Neural cell (in vitro differentiated cells): ENCODE data around the gene TMEM184B. TPM values are rescaled to one million over a fixed set of nuclear protein-coding genes. Genes with fewer than 3 reads are reported as not detected.

ENCODE experiments used
- H2AFZ ChIP-seq: fragments of 200-600, 300-800 bp; sonication (generic), shearing (Covaris generic); 2 replicates; pipeline ENCODE4 v1.6.0; 2014; ENCODE audit warnings: low read depth, mild to moderate bottlenecking, antibody characterized with exemption, low read length, moderate library complexity
- H3F3A ChIP-seq: fragments of 200-600 bp; shearing (Covaris generic); 2 replicates; pipeline ENCODE4 v1.6.1; 2016; ENCODE audit warnings: mild to moderate bottlenecking, moderate library complexity, mixed read lengths, antibody characterized with exemption, low read length; ENCODE audit not compliant: insufficient read depth, poor library complexity, severe bottlenecking
- H3K27ac ChIP-seq: fragments of 200-600, 300-800 bp; sonication (generic), shearing (Covaris generic); 2 replicates; pipeline ENCODE4 v1.5.1; 2014; ENCODE audit warnings: mild to moderate bottlenecking, low read length, moderate library complexity
- H3K27me3 ChIP-seq: fragments of 300-800, 200-600 bp; sonication (generic), shearing (Covaris generic); 2 replicates; pipeline ENCODE4 v1.6.0; 2014; ENCODE audit warnings: mild to moderate bottlenecking, low read depth, low read length, moderate library complexity; ENCODE audit not compliant: insufficient read depth
- H3K36me3 ChIP-seq: fragments of 300-800, 200-600 bp; sonication (generic), shearing (Covaris generic); 2 replicates; pipeline ENCODE4 v1.5.1; 2014; ENCODE audit warnings: mild to moderate bottlenecking, antibody characterized with exemption, low read length, moderate library complexity; ENCODE audit not compliant: insufficient read depth
- H3K4me2 ChIP-seq: fragments of 300-800, 200-600 bp; sonication (generic), shearing (Covaris generic); 2 replicates; pipeline ENCODE4 v1.6.0; 2014; ENCODE audit warnings: mild to moderate bottlenecking, low read length
- H3K4me3 ChIP-seq: fragments of 300-800, 200-600 bp; sonication (generic), shearing (Covaris generic); 2 replicates; pipeline ENCODE4 v1.5.1; 2014; ENCODE audit warnings: mild to moderate bottlenecking, low read length, moderate library complexity
- H3K79me2 ChIP-seq: fragments of 200-600 bp; shearing (Covaris generic); replicated peaks from 2 replicates; pipeline ENCODE4 v1.6.0; 2014; ENCODE audit warnings: mild to moderate bottlenecking, low read length, moderate library complexity; ENCODE audit not compliant: insufficient read depth
- H3K9ac ChIP-seq: fragments of 300-800, 200-600 bp; sonication (generic), shearing (Covaris generic); 2 replicates; pipeline ENCODE4 v1.6.1; 2016; ENCODE audit warnings: mild to moderate bottlenecking, low read length, mixed read lengths
- H3K9me2 ChIP-seq: fragments of 200-600 bp; shearing (Covaris generic); 2 replicates; pipeline ENCODE4 v1.6.1; 2016; ENCODE audit warnings: mild to moderate bottlenecking, low read length, mixed read lengths; ENCODE audit not compliant: insufficient read depth
- H3K9me3 ChIP-seq: fragments of 200-600, 300-800 bp; sonication (generic), shearing (Covaris generic); 2 replicates; pipeline ENCODE4 v1.6.1; 2016; ENCODE audit warnings: mild to moderate bottlenecking, mixed run types, low read length, moderate library complexity, mixed read lengths
- H4K20me1 ChIP-seq: fragments of 200-600 bp; shearing (Covaris generic); 2 replicates; pipeline ENCODE4 v1.6.1; 2016; ENCODE audit warnings: mild to moderate bottlenecking, mixed run types; ENCODE audit not compliant: insufficient read depth
- EP300 ChIP-seq: fragments of 450-650 bp; conservative IDR thresholded peaks from 2 replicates; pipeline ENCODE4 v1.6.1; 2014; ENCODE audit warnings: antibody characterized with exemption, mild to moderate bottlenecking, moderate library complexity; ENCODE audit not compliant: poor library complexity, severe bottlenecking
- EZH2 ChIP-seq: fragments of 200-600, 300-800 bp; shearing (Covaris generic), sonication (generic); IDR thresholded peaks from 2 replicates; pipeline ENCODE4 v1.6.1; 2014; ENCODE audit warnings: antibody characterized with exemption, low read length, borderline replicate concordance, mild to moderate bottlenecking; ENCODE audit not compliant: insufficient read depth, poor library complexity, severe bottlenecking
- MXI1 ChIP-seq: fragments of 450-650 bp; conservative IDR thresholded peaks from 2 replicates; pipeline ENCODE4 v1.6.1; 2014; ENCODE audit warnings: antibody characterized with exemption, mild to moderate bottlenecking; ENCODE audit not compliant: poor library complexity, severe bottlenecking
- POLR2AphosphoS5 ChIP-seq: IDR thresholded peaks from 2 replicates; pipeline ENCODE4 v1.6.1; 2012
- RAD21 ChIP-seq: fragments of 450-650 bp; conservative IDR thresholded peaks from 2 replicates; pipeline ENCODE4 v1.6.1; 2014; ENCODE audit warnings: antibody characterized with exemption, mild to moderate bottlenecking, moderate library complexity
- SMC3 ChIP-seq: fragments of 450-650 bp; conservative IDR thresholded peaks from 2 replicates; pipeline ENCODE4 v1.6.1; 2014; ENCODE audit warnings: antibody characterized with exemption, mild to moderate bottlenecking, moderate library complexity; ENCODE audit not compliant: poor library complexity
- TAF1 ChIP-seq: IDR thresholded peaks from 2 replicates; pipeline ENCODE4 v1.6.1; 2012; ENCODE audit warnings: low read depth
- polyA plus RNA-seq: library from polyadenylated mRNA; depleted of rRNA; stranded (reverse); fragments of >200 nt; gene quantifications from 2 replicates; pipeline ENCODE4 v1.2.3, GENCODE V29; 2014
- TF ChIP-seq, protein P1 (sequence below): fragments of 450-650 bp; IDR thresholded peaks from 2 replicates; pipeline ENCODE4 v1.5.1; 2014; ENCODE audit warnings: antibody characterized with exemption, mild to moderate bottlenecking, moderate library complexity; ENCODE audit not compliant: poor library complexity, severe bottlenecking
- TF ChIP-seq, protein P2 (sequence below): IDR thresholded peaks from 2 replicates; pipeline ENCODE4 v1.6.1; 2012; ENCODE audit warnings: borderline replicate concordance

TMEM184B gene
- polyA plus RNA-seq, 1 donor from 2014 or later: 19.7 TPM

DNA sequence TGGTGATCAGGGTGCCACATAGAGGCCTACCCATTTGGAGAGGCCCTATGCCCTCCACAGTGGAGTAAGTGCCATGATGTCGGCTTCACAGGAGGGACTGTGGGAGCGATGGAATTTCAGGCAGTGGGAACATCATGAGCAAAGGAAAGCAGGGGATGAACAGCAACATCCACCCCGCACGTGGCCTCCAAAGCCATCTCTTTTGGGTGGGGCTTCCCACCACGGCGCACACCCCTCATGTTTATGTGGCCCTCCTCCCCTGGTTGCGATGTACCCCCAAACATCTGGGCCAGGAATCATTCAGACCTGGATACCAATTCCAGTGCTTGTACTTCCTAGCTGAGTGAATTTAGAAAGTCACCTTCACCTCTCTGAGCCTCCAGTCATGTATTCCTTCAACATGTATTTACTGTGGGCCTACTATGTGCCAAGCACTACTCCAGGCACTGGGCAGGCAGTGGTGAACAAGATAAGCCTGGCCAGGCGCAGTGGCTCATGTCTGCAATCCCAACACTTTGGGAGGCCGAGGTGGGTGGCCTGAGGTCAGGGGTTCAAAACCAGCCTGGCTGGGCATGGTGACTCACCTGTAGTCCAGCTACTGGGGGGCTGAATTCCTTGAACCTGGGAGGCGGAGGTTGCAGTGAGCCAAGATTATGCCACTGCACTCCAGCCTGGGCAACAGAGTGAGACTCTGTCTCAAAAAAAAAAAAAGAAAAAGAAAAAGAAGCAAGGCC, 72.8 kb downstream of the TMEM184B start:
- Histone ChIP-seq H3K36me3 (no peaks in the 10 kb centered on the region), H2AFZ (no peak overlapping the region), H3K27me3 (peaks cover 21% of the 10 kb centered on the region), H3K9ac (no peak overlapping the region), H3K9me2 (no peaks in the 10 kb centered on the region), H3K9me3 (no peaks in the 10 kb centered on the region), H3F3A (no peaks in the 10 kb centered on the region), H4K20me1 (no peaks in the 10 kb centered on the region), H3K79me2 (no peaks in the 10 kb centered on the region), H3K27ac (no peak overlapping the region), H3K4me2 (no peak overlapping the region), H3K4me3 (no peak overlapping the region)
- TF ChIP-seq TAF1 (no peak), EP300 (no peak), EZH2 (no peak), POLR2AphosphoS5 (no peak), RAD21 (no peak), SMC3 (no peak), MXI1 (no peak)
- TF ChIP-seq, protein P1, sequence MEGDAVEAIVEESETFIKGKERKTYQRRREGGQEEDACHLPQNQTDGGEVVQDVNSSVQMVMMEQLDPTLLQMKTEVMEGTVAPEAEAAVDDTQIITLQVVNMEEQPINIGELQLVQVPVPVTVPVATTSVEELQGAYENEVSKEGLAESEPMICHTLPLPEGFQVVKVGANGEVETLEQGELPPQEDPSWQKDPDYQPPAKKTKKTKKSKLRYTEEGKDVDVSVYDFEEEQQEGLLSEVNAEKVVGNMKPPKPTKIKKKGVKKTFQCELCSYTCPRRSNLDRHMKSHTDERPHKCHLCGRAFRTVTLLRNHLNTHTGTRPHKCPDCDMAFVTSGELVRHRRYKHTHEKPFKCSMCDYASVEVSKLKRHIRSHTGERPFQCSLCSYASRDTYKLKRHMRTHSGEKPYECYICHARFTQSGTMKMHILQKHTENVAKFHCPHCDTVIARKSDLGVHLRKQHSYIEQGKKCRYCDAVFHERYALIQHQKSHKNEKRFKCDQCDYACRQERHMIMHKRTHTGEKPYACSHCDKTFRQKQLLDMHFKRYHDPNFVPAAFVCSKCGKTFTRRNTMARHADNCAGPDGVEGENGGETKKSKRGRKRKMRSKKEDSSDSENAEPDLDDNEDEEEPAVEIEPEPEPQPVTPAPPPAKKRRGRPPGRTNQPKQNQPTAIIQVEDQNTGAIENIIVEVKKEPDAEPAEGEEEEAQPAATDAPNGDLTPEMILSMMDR: no peak
- TF ChIP-seq, protein P2, sequence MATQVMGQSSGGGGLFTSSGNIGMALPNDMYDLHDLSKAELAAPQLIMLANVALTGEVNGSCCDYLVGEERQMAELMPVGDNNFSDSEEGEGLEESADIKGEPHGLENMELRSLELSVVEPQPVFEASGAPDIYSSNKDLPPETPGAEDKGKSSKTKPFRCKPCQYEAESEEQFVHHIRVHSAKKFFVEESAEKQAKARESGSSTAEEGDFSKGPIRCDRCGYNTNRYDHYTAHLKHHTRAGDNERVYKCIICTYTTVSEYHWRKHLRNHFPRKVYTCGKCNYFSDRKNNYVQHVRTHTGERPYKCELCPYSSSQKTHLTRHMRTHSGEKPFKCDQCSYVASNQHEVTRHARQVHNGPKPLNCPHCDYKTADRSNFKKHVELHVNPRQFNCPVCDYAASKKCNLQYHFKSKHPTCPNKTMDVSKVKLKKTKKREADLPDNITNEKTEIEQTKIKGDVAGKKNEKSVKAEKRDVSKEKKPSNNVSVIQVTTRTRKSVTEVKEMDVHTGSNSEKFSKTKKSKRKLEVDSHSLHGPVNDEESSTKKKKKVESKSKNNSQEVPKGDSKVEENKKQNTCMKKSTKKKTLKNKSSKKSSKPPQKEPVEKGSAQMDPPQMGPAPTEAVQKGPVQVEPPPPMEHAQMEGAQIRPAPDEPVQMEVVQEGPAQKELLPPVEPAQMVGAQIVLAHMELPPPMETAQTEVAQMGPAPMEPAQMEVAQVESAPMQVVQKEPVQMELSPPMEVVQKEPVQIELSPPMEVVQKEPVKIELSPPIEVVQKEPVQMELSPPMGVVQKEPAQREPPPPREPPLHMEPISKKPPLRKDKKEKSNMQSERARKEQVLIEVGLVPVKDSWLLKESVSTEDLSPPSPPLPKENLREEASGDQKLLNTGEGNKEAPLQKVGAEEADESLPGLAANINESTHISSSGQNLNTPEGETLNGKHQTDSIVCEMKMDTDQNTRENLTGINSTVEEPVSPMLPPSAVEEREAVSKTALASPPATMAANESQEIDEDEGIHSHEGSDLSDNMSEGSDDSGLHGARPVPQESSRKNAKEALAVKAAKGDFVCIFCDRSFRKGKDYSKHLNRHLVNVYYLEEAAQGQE: no peak

DNA sequence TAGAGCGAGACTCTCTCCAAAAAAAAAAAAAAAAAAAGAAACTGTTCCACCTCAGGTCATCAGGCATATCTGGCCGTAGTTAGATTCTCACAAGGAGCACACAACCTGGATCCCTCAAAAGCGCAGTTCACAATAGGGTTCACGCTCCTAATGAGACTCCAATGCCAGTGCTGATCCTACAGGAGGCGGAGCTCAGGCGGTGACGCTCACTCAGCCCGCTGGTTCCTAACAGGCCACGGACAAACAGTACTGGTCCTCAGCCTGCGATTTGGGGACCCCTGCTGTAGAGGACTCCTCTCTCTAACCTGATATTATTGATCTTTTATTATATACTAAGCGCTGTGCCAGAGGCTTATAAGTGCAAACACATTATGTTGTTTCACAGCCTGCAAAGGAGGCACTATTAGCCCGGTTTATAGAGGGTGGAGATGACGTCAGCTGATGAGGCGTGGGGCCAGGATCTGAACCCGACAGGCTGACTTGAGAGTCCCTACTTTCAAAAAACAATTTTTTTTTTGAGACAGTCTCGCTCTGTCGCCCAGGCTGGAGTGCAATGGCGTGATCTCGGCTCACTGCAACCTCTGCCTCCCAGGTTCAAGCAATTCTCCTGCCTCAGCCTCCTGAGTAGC, 75.9 kb downstream of the TMEM184B start:
- Histone ChIP-seq H3K9me2 (no peaks in the 10 kb centered on the region), H3K4me3 (no peak overlapping the region), H4K20me1 (no peaks in the 10 kb centered on the region), H2AFZ (no peak overlapping the region), H3K4me2 (no peak overlapping the region), H3K79me2 (no peaks in the 10 kb centered on the region), H3F3A (no peaks in the 10 kb centered on the region), H3K27me3 (peaks cover 2% of the 10 kb centered on the region), H3K9me3 (no peaks in the 10 kb centered on the region), H3K36me3 (no peaks in the 10 kb centered on the region), H3K27ac (no peak overlapping the region), H3K9ac (no peak overlapping the region)
- TF ChIP-seq MXI1 (no peak), TAF1 (no peak), EP300 (no peak), RAD21 (no peak), EZH2 (no peak), SMC3 (no peak), POLR2AphosphoS5 (no peak)
- TF ChIP-seq, protein P2: no peak
- TF ChIP-seq, protein P1: no peak
